Esophagus squamous epithelium (tissue), 5 donors: Measurements from ENCODE around the gene ACTN2. TPM values are rescaled to one million over a fixed set of nuclear protein-coding genes. Genes with fewer than 3 reads are reported as not detected.
A peak's percentile ranks its signal among the peaks of the same experiment; 100 is the strongest.

Experiments
- DNase-seq: peaks from one replicate; lab custom pipeline; 2025; lab: John Stamatoyannopoulos, UW
- H3K27ac ChIP-seq, 4 donors: fragments of 200-600 bp; sonication (generic); one replicate each; pipeline ENCODE4 v1.5.1; 2016 to 2019; ENCODE audit warnings: mild to moderate bottlenecking in 1 of 4
- H3K27me3 ChIP-seq, 4 donors: fragments of 200-600 bp; sonication (generic); 1 replicate in 3 of 4; 2 replicates in 1 of 4; pipeline versions ENCODE4 v1.5.1 to v1.6.0; 2017 to 2021; ENCODE audit warnings: antibody characterized with exemption in 1 of 4
- H3K36me3 ChIP-seq, 3 donors: fragments of 200-600 bp; sonication (generic); one replicate each; pipeline ENCODE4 v1.5.1; 2016 to 2019
- H3K4me1 ChIP-seq, 3 donors: fragments of 200-600 bp; sonication (generic); one replicate each; pipeline ENCODE4 v1.5.1; 2017 to 2019
- H3K4me3 ChIP-seq, 4 donors: fragments of 200-600 bp; sonication (generic); 1 replicate in 3 of 4; 2 replicates in 1 of 4; pipeline ENCODE4 v1.5.1; 2016 to 2019; ENCODE audit warnings: mild to moderate bottlenecking in 2 of 4, moderate library complexity in 1 of 4
- H3K9me3 ChIP-seq, 3 donors: fragments of 200-600 bp; sonication (generic); one replicate each; pipeline ENCODE4 v1.5.1; 2016 to 2019
- CTCF ChIP-seq, 6 experiments: fragments of 450-650 bp in 4 of 6; fragments of 200-600 bp in 2 of 6; sonication (generic) in 2 of 6; IDR thresholded peaks; one replicate each; pipeline ENCODE4 v1.5.1; 2016 to 2019; ENCODE audit warnings: antibody characterized with exemption in 6 of 6, mild to moderate bottlenecking in 4 of 6, moderate library complexity in 4 of 6
- POLR2A ChIP-seq, 4 donors: fragments of 450-650 bp; IDR thresholded peaks; one replicate each; pipeline ENCODE4 v1.6.1; 2017; ENCODE audit warnings: antibody characterized with exemption in 4 of 4, mild to moderate bottlenecking in 4 of 4, moderate library complexity in 3 of 4
- WGBS, 2 donors: methylation state at CpG; one replicate each; pipeline ENCODE4 v1.1.5; 2018; 5-methylcytosine and 5-hydroxymethylcytosine counted together
- intact Hi-C: fragments of 100-400 bp; cut with DNase I; formaldehyde crosslinking; loops from one replicate; pipeline ENCODE4 v1.15.0; 2022
- total RNA-seq, 4 donors: library from RNA; depleted of rRNA; stranded (reverse); fragments of >200 nt; gene quantifications; one replicate each; pipeline ENCODE4 v1.1.0, GENCODE V29; 2016
- donor health status: DM: yes; HTN: yes; CAD: no.

ACTN2 gene
- total RNA-seq, 4 donors from 2014 or later = 0.47 to 1.3 TPM; not detected in 2

DNA sequence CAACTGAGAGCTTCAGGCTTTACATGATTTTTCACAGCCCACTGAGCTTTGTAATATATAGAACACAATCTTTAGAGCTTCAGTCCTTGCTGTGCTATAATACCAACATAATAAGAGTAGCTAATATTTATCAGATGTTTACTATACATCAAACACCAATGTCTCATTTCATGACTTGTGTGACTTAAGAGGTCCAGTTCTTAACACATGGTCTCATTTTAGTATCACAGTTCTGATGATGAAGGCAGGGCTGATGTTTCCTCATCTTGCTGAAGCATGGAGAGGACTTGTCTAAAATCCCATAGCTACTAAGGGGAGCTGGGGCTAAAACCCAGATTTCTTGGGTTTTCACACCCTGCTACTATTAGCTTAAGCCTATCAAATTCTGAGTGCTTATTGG lies 114.3 kb downstream of the ACTN2 start:
- DNase-seq = no peak
- Histone ChIP-seq H3K9me3 (no peaks in the 10 kb centered on the region), H3K27ac (peak overlapping the region in 1 of 4 donors; percentile 15), H3K27me3 (no peaks in the 10 kb centered on the region), H3K4me1 (peaks cover 0 to 50% (median 17%) of the 10 kb centered on the region in 3 donors), H3K4me3 (no peak overlapping the region), H3K36me3 (peaks cover 0 to 19% (median 0%) of the 10 kb centered on the region in 3 donors)
- intact Hi-C loops = no loop called here
- no peak for TF ChIP-seq POLR2A (IDR thresholded peaks at IDR 0.05)

GRCh38 chr1:236802264-236802663 lies 116.0 kb downstream of the ACTN2 start:
- DNase-seq = no peak
- no peak overlapping the region for H3K27ac ChIP-seq
- peaks cover 0 to 38% (median 12%) of the 10 kb centered on the region in 3 donors for H3K4me1 ChIP-seq
- H3K4me3 ChIP-seq = no peak overlapping the region
- TF ChIP-seq CTCF (IDR thresholded peaks at IDR 0.05) (no peak), POLR2A (IDR thresholded peaks at IDR 0.05) (no peak)
- intact Hi-C loops = no loop called here
- H3K27me3 ChIP-seq = no peaks in the 10 kb centered on the region
- H3K9me3 ChIP-seq = no peaks in the 10 kb centered on the region
- WGBS, 2 donors = 70 to 91% methylated on average over 3 of the region's 3 CpGs
- peaks cover 0 to 35% (median 0%) of the 10 kb centered on the region in 3 donors for H3K36me3 ChIP-seq

GRCh38 chr1:236806634-236807033 lies 120.3 kb downstream of the ACTN2 start:
- TF ChIP-seq POLR2A (IDR thresholded peaks at IDR 0.05) (no peak), CTCF (IDR thresholded peaks at IDR 0.05) (no peak)
- DNase-seq = no peak
- intact Hi-C loops = no loop called here
- Histone ChIP-seq H3K4me1 (peaks cover 0 to 6% (median 0%) of the 10 kb centered on the region in 3 donors), H3K36me3 (peaks cover 0 to 79% (median 0%) of the 10 kb centered on the region in 3 donors), H3K4me3 (no peak overlapping the region), H3K9me3 (no peaks in the 10 kb centered on the region), H3K27ac (no peak overlapping the region), H3K27me3 (no peaks in the 10 kb centered on the region)
- 83% methylated on average over 2 of the region's 2 CpGs for WGBS, 2 donors

DNA sequence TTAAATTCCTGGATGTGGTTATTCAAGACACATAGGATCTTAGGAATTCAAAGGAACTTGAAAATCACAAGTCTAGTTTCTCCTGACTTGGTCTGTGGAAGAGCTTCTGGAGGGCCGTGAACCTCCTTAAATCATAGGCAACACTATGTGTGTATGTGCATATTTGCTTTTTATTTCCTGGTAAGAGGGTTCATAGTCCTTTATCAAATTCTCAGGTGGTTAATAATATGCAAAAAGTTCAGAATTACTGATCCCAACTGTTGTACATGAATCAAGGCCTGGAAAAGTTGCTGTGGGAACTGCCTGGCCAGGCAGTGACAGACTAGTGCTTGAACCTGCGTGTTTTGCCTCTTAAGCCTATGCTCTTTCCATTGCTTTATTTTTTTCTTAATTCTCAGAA lies 121.7 kb downstream of the ACTN2 start:
- no peaks in the 10 kb centered on the region for H3K9me3 ChIP-seq
- H3K27me3 ChIP-seq = no peaks in the 10 kb centered on the region
- TF ChIP-seq CTCF (IDR thresholded peaks at IDR 0.05) (no peak), POLR2A (IDR thresholded peaks at IDR 0.05) (no peak)
- intact Hi-C loops = no loop called here
- no peak overlapping the region for H3K4me3 ChIP-seq
- peaks cover 0 to 6% (median 0%) of the 10 kb centered on the region in 3 donors for H3K4me1 ChIP-seq
- no peak overlapping the region for H3K27ac ChIP-seq
- peaks cover 0 to 92% (median 0%) of the 10 kb centered on the region in 3 donors for H3K36me3 ChIP-seq
- DNase-seq = no peak
- 94 to 100% methylated on average over 2 of the region's 2 CpGs for WGBS, 2 donors

GRCh38 chr1:236808564-236809130 lies 122.3 kb downstream of the ACTN2 start:
- 65 to 83% methylated on average over 8 of the region's 8 CpGs for WGBS, 2 donors
- H3K36me3 ChIP-seq = peaks cover 0 to 93% (median 0%) of the 10 kb centered on the region in 3 donors
- H3K4me3 ChIP-seq = no peak overlapping the region
- no peak overlapping the region for H3K27ac ChIP-seq
- H3K9me3 ChIP-seq = no peaks in the 10 kb centered on the region
- intact Hi-C loops = no loop called here
- DNase-seq = no peak
- H3K4me1 ChIP-seq = peaks cover 0 to 6% (median 0%) of the 10 kb centered on the region in 3 donors
- TF ChIP-seq CTCF (IDR thresholded peaks at IDR 0.05) = no peak
- no peak for TF ChIP-seq POLR2A (IDR thresholded peaks at IDR 0.05)
- H3K27me3 ChIP-seq = no peaks in the 10 kb centered on the region
